ENCODE results near the gene TUBA4A. TPM values are rescaled to one million over a fixed set of nuclear protein-coding genes. Genes with fewer than 3 reads are reported as not detected.
"Not testable (repeated sequence)": the region's sequence is repeated elsewhere in the genome, so short reads cannot be mapped to it uniquely, and the experiment has no call there.

Gene TUBA4A
- total RNA-seq, 1 experiment from 2014 or later: 197 TPM

DNA sequence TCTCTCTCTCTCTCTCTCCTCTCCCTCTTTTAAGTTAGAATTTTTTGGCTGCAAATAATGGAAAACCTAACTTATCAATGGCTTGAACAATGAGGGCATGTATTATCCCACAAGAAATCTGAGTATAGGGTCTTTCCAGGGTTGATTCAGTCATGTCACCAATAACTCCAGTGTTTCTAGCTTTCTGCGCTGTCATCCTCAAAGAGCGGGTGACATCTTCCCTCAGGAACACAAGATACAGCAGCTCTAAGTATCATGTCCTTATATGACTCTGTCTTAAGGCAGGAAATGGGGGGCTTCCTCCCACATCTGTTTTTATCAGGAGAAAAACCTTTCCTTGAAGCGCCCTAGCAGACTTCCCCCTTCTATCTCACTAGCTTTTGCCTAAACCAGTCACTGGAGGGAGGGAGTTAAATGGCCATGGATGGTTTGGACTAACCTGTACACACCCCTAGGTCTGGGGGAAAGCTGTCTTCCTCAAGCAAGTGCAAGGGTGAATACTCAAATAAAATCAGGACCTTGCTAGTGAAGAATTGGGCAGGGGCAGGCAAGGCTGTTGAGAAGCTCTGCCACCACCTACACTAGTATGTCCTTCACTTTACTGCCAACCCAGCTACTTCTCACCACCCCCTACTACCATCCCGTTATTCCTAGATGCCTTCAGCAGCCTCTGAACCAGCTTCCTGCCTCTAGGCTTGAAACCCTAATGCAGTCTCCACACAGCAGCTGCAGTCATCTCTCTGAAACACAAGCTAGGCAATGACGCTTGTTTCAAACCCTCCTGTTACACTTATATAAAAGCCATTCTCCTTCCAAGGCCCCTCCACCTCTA lies 7.5 kb upstream of the TUBA4A start:
- Histone ChIP-seq H3K4me1 (peaks cover 4% of the 10 kb centered on the region; the same call in 1 of the 2 replicates), H3K27ac (no peak overlapping the region), H3K27me3 (no peaks in the 10 kb centered on the region; the same call in none of the 2 replicates), H3K4me3 (no peak overlapping the region), H3K36me3 (no peaks in the 10 kb centered on the region), H3K9me3 (replicated peaks) (no peaks in the 10 kb centered on the region)
- peak in 1 of 2 experiments; percentile 58 for DNase-seq

DNA sequence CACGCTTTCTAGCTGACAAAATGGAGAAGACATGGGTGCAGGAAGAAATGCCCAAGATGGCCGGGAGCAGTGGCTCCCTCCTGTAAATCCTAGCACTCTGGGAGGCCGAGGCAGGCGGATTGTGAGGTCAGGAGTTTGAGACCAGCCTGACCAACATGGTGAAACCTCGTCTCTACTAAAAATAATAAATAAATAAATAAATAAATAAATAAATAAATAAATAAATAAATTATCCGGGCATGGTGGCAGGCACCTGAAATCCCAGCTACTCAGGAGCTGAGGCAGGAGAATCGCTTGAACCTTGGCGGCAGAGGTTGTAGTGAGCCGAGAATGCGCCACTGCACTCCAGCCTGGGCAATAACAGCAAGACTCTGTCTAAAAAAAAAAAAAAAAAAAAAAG lies 5.2 kb upstream of the TUBA4A start:
- not testable (repeated sequence) for H3K4me3 ChIP-seq, H3K4me1 ChIP-seq

DNA sequence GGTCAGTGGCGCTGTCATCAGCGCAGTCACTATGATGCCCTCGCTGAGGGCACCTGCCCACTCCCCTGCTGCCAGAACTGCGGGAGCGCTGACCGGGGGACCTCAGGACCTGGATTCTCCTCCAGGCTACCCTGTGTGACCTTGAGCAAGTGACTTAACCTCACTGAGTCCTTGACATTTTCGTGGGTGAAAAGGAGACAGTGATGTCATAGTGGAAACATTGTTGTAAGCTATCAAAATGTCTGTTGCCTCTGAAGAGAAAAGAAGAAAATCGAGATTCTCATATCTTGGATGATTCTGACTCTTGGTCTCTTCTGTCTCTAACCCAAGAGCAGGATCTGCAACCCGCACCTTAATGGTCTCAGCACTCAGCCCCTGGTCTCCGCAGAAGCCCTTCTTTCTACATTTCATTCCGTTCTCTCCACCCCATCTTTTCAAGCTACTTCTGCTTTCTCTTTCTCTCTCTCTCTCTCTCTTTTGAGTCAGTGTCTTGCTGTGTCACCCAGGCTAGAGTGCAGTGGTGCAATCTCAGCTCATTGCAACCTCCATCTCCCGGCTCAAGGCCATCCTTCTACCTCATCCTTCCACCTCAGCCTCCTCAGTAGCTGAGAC lies 978 bp upstream of the TUBA4A start:
- H3K27me3 ChIP-seq: peaks cover 4% of the 10 kb centered on the region
- DNase-seq: no peak

More for the DNA sequence above, 5.2 kb upstream of the TUBA4A start:
- not testable (repeated sequence) for DNase-seq; H3K27ac ChIP-seq; H3K27me3 ChIP-seq; H3K9me3 ChIP-seq (replicated peaks); H3K36me3 ChIP-seq

DNA sequence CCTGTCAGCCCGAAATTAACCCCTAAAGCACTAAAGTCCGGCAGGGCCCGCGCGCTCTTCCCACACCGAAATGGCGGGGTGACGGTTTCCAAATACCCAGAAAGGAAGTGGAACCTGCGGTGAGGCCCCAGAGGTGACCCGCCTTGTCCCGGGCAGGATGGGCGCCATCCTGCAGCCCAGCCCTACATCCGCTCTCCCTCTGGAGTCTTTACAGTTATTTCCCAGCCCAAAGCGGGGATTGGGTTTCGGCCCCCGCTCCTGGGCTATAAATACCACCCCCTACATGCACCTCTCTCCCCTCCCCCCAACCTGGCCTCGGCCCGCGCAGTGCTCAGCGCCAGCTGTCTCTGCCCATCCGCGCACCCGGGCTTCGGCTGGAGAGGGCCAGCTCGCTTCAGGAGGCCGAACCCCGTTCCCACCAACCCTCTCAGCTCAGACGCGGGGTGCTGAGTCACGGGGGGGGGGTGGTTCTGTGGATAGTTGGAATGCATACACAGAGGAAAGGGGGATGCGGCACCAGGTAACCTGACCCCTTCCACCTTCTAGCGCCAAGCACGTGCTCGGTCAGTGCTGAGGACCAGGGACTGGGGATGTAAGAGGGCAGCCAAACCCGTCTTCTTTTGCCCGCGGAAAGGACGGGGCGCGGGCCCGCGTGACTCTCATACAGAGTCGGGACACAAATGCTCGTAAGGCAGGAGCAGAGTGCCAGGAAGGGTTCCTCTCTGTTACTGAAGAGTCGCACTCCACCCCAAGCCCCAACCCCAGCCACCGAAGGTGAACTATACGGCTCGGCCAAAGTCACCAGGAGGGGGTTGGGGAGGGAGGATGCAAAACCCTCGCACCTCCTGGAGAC lies 592 bp downstream of the TUBA4A start, which contains the start of gene TUBA4B:
Gene TUBA4B, plus strand, starts transcription at position 344 of the 853 bp plus-strand sequence. Its CDS starts 165 bp downstream, at position 509.
- Histone ChIP-seq H3K4me3 (peak within 1 kb of the TSS; percentile 68), H3K27me3 (peaks cover 4% of the 10 kb centered on the region; the same call in 1 of the 2 replicates), H3K9me3 (replicated peaks) (no peaks in the 10 kb centered on the region), H3K27ac (peak within 1 kb of the TSS; percentile 80), H3K4me1 (peaks cover 31% of the 10 kb centered on the region), H3K36me3 (peaks cover 3% of the 10 kb centered on the region)
- peak; percentile 95 for DNase-seq

More for the DNA sequence above, 978 bp upstream of the TUBA4A start:
- H3K4me1 ChIP-seq: peaks cover 22% of the 10 kb centered on the region
- peak overlapping the region; percentile 68; the same call in 1 of the 2 replicates for H3K4me3 ChIP-seq
- H3K36me3 ChIP-seq: peaks cover 3% of the 10 kb centered on the region
- no peak overlapping the region for H3K27ac ChIP-seq
- no peaks in the 10 kb centered on the region for H3K9me3 ChIP-seq (replicated peaks)

DNA sequence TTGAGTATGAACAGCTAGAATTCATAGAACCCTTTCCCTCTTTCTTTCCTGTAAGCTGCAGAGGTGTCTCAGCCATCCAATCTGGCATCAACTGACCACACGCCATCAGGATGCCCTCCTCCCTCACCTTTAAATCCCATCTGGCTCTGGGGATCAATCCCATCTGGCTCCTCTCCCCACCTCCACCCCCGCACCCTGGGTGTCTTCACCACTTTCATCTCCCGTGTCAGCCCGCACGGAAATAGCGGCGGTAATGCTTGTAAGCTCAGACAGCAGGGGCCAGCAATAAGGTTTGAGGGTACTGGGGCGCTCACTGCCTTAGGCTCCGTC lies 1.2 kb downstream of the TUBA4A start:
- H3K27ac ChIP-seq: peak overlapping the region; percentile 80
- no peak for DNase-seq
- peaks cover 31% of the 10 kb centered on the region for H3K4me1 ChIP-seq
- peak overlapping the region; percentile 68 for H3K4me3 ChIP-seq
- no peaks in the 10 kb centered on the region for H3K9me3 ChIP-seq (replicated peaks)
- H3K27me3 ChIP-seq: peaks cover 4% of the 10 kb centered on the region; the same call in 1 of the 2 replicates
- H3K36me3 ChIP-seq: peaks cover 3% of the 10 kb centered on the region

DNA sequence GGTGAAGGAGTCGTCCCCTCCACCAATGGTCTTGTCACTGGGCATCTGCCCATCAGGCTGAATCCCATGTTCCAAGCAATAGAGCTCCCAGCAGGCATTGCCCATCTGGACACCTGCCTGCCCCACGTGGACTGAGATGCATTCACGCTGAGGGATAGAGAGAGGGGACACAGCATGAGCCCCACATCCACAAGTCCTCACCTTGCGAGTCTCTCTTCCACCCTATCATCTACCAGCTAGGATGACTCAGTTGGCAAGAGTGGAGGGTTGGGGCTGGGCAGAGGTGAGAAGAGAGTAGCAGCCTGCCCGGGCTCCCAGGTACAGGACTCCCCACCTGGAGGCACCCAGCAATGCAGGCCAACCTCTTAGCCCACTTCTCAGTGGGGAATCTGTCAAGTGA lies 1.6 kb downstream of the TUBA4A start:
- DNase-seq: no peak
- peak overlapping the region; percentile 80 for H3K27ac ChIP-seq
- H3K27me3 ChIP-seq: peaks cover 4% of the 10 kb centered on the region; the same call in 1 of the 2 replicates

DNA sequence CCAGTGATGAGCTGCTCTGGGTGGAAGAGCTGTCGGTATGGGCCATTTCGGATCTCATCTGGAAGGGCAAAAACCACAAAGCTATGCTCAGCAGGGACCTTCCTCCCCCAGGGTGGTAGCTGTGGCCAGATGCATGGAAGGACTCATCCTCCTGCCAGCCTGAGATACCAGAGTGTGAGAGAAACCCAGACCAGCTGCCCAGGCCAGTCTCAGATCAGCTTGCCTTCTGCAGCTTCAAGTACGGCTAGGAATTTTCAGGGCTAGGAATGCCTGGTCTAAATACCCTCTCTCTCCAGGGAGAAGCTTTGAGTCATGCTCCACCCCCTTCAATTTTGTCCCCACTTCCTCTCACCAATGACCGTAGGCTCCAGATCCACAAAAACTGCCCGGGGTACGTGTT lies 2.1 kb downstream of the TUBA4A start:
- no peak overlapping the region; the same call in 1 of the 2 replicates for H3K4me3 ChIP-seq
- DNase-seq: peak; percentile 52 to 59
- peak overlapping the region; percentile 80 for H3K27ac ChIP-seq
- H3K27me3 ChIP-seq: peaks cover 4% of the 10 kb centered on the region; the same call in 1 of the 2 replicates
- peaks cover 3% of the 10 kb centered on the region for H3K36me3 ChIP-seq
- H3K4me1 ChIP-seq: peaks cover 31% of the 10 kb centered on the region
- no peaks in the 10 kb centered on the region for H3K9me3 ChIP-seq (replicated peaks)

More for the DNA sequence above, 1.6 kb downstream of the TUBA4A start:
- H3K36me3 ChIP-seq: peaks cover 3% of the 10 kb centered on the region
- H3K4me3 ChIP-seq: peak overlapping the region; percentile 68
- peaks cover 31% of the 10 kb centered on the region for H3K4me1 ChIP-seq
- no peaks in the 10 kb centered on the region for H3K9me3 ChIP-seq (replicated peaks)

DNA sequence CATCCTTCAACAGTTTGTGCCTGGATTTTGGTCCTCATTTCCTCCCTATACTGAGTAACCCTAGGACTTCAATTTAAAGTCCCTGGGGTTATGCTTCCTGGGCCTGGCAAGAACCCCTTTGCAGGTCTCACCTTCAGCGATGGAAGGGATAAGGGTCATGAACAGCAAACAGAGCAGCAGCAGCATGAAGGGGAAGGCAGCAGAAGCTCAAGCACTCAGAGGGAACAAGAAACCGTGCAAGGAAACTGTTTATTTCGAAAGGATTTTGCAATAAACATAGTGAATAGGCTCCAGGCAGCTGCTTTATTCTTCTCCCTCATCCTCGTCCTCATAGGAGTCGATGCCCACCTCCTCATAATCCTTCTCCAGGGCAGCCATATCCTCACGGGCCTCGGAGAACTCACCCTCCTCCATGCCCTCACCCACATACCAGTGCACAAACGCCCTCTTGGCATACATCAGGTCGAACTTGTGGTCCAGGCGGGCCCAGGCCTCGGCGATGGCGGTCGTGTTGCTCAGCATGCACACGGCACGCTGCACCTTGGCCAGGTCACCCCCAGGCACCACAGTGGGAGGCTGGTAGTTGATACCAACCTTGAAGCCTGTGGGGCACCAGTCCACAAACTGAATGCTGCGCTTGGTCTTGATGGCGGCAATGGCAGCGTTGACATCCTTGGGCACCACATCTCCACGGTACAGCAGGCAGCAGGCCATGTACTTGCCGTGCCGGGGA lies 3.5 kb downstream of the TUBA4A start:
- Histone ChIP-seq H3K9me3 (replicated peaks) (no peaks in the 10 kb centered on the region), H3K36me3 (peaks cover 3% of the 10 kb centered on the region), H3K4me3 (no peak overlapping the region), H3K27me3 (0 out of 2 replicates have a peak, but pooled peaks cover 4% of the 10 kb centered on the region), H3K27ac (peak overlapping the region; percentile 39; the same call in 1 of the 2 replicates), H3K4me1 (peaks cover 34% of the 10 kb centered on the region)
- DNase-seq: no peak

DNA sequence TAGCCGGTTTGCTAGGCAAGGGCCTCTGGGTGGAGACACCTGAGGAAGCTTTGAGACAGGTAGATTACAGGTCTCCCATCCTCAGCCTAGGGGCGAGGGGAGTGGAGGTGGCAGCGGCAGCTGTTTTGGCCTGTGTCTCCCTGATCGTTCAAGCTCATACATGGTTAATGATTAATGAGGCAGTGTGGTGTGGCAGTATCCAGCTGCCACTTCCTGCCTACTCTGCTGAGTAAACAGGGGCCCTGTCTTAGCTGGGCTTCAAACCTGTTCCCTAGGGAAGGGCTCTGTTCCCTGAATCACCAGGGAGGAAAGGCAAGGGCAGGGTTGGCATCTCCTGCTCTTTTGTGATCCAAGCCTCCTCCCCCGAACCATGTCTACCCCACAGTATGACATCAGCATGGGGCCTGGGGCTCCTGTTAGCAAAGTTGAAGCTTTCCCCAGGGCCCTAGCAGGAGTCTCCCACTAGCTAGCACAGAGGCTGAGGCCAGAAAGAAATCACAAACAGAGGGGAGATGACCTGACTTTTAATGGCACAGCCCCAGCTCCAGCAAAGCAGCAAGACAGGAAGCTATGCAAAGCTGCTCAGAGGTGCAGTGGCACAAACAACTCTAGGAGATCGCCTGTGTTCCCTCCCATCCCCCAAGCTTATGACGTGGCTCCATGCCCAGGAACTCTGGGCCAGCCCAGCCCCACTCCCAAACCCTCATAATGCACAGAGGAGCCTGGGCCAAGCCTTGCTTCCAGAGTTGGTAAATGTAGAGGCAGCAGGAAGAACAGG lies 4.3 kb downstream of the TUBA4A start:
- H3K4me3 ChIP-seq: no peak overlapping the region
- peak overlapping the region; percentile 39 for H3K27ac ChIP-seq
- DNase-seq: peak; percentile 86 to 88
- H3K9me3 ChIP-seq (replicated peaks): no peaks in the 10 kb centered on the region
- H3K27me3 ChIP-seq: 0 out of 2 replicates have a peak, but pooled peaks cover under 1% of the 10 kb centered on the region
- peaks cover 34% of the 10 kb centered on the region for H3K4me1 ChIP-seq
- peaks cover 3% of the 10 kb centered on the region for H3K36me3 ChIP-seq

DNA sequence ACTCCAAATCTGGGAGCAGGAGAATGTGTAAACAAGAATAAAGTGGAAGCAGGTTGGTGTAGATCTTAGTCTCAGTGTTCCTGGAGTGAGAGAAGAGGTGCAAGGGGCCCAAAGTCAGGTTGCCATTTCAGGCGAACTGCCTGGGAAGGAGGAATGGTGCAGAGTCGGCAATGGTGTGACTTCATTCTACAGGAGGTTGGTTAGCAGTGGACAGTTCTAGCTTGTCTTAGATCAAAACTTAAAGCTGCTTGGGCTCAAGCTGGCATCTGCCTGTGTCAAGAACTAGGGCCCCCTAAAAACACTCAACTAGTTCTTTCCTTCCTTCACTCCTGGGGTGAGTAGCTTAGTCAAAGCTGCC lies 4.9 kb downstream of the TUBA4A start:
- Histone ChIP-seq H3K4me1 (peaks cover 32% of the 10 kb centered on the region), H3K9me3 (replicated peaks) (no peaks in the 10 kb centered on the region), H3K27ac (peak overlapping the region; percentile 39), H3K36me3 (peaks cover 3% of the 10 kb centered on the region), H3K27me3 (no peaks in the 10 kb centered on the region), H3K4me3 (no peak overlapping the region)
- DNase-seq: no peak

DNA sequence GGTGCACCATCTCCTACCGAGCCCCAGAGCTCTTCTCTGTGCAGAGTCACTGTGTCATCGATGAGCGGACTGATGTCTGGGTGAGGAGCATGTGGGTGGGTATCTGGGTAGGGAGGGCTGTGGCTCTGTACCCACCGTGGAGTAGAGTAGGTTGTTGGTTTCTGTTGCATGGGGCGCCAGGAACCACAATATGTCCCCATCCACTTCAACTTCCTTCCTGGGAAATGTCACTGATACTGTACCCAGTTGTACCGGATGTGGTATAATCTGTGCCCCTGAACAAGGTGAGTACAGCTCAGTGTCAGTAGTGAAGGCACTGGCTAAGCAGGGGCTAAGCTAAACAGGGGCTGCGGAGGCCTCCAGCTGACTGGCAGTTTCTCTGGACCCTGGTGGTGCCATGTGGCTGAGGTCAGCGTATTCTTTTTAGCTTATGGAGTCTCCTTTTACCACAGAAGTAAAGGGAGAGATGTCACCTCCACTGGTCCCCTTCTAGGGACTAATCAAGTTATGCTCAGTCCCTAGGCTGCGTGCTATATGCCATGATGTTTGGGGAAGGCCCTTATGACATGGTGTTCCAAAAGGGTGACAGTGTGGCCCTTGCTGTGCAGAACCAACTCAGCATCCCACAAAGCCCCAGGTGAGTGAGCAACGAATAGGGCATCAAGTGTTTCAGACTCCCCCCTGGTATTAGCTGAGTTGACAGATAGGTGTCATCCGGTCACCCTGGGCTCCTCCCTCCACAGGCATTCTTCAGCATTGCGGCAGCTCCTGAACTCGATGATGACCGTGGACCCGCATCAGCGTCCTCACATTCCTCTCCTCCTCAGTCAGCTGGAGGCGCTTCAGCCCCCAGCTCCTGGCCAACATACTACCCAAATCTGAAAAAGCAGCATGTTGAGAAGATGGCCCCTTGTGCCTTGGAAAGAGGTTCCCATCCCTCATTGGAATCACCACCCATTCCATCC lies 5.8 kb downstream of the TUBA4A start:
- peaks cover 3% of the 10 kb centered on the region for H3K36me3 ChIP-seq
- no peaks in the 10 kb centered on the region for H3K27me3 ChIP-seq
- DNase-seq: no peak
- no peaks in the 10 kb centered on the region for H3K9me3 ChIP-seq (replicated peaks)
- peaks cover 32% of the 10 kb centered on the region for H3K4me1 ChIP-seq
- no peak overlapping the region for H3K27ac ChIP-seq
- H3K4me3 ChIP-seq: no peak overlapping the region

DNA sequence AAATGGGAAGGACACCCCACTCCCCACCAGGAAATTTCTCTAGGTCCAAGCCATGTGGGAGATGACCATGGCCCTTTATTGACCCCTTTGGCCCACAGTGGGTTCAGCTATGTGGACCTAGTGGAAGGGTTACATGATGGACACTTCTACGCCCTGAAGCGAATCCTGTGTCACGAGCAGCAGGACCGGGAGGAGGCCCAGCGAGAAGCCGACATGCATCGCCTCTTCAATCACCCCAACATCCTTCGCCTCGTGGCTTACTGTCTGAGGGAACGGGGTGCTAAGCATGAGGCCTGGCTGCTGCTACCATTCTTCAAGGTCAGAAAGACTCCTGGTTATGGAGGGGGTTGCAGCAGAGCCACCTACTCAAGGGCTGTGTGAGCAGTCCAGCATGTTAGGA lies 7.2 kb downstream of the TUBA4A start:
- Histone ChIP-seq H3K27ac (no peak overlapping the region), H3K4me3 (no peak overlapping the region)

More for the DNA sequence above, 7.2 kb downstream of the TUBA4A start:
- peaks cover 3% of the 10 kb centered on the region for H3K36me3 ChIP-seq
- H3K4me1 ChIP-seq: peaks cover 24% of the 10 kb centered on the region
- H3K27me3 ChIP-seq: no peaks in the 10 kb centered on the region
- no peak for DNase-seq
- no peaks in the 10 kb centered on the region for H3K9me3 ChIP-seq (replicated peaks)
